HG03139 (cell line): ENCODE measurements around the gene SERTAD1.

ENCODE experiments used
- ATAC-seq: cut with Tn5 transposase; IDR thresholded peaks from one replicate; pipeline ENCODE4 v1.9.1; 2021; ENCODE audit not compliant: unreplicated experiment

The SERTAD1 gene

GRCh38 chr19:40407714-40408597 lies 17.8 kb downstream of the SERTAD1 start:
- ATAC-seq, result no peak

- peak; percentile 51 for ATAC-seq
These were observed 22.4 kb downstream of the SERTAD1 start for GRCh38 chr19:40403262-40403984.

GRCh38 chr19:40400559-40400958 lies 25.2 kb downstream of the SERTAD1 start:
- ATAC-seq, result no peak

GRCh38 chr19:40398417-40399131 lies 27.2 kb downstream of the SERTAD1 start:
- ATAC-seq, result no peak

- no peak for ATAC-seq
These were observed 28.3 kb downstream of the SERTAD1 start for GRCh38 chr19:40397568-40397906.

- no peak for ATAC-seq
These were observed 28.8 kb downstream of the SERTAD1 start for GRCh38 chr19:40396886-40397567.

GRCh38 chr19:40395956-40396355 lies 29.8 kb downstream of the SERTAD1 start:
- ATAC-seq, result no peak

- no peak for ATAC-seq
These were observed 31.0 kb downstream of the SERTAD1 start for GRCh38 chr19:40394816-40395210.

GRCh38 chr19:40393894-40394815 lies 31.6 kb downstream of the SERTAD1 start:
- no peak for ATAC-seq

- no peak for ATAC-seq
These were observed 32.8 kb downstream of the SERTAD1 start for GRCh38 chr19:40392894-40393517.

- ATAC-seq, result no peak
These were observed 33.7 kb downstream of the SERTAD1 start for GRCh38 chr19:40392123-40392522.

GRCh38 chr19:40390084-40390742 lies 35.6 kb downstream of the SERTAD1 start, which contains the start of gene HIPK4:
HIPK4 (minus strand) TSS chr19:40390181; CDS start chr19:40389902, 279 bp downstream.
- no peak for ATAC-seq

GRCh38 chr19:40389404-40390083 lies 36.2 kb downstream of the SERTAD1 start:
- no peak for ATAC-seq

GRCh38 chr19:40388481-40388880 lies 37.3 kb downstream of the SERTAD1 start:
- ATAC-seq, result no peak

GRCh38 chr19:40387155-40387554 lies 38.6 kb downstream of the SERTAD1 start:
- ATAC-seq, result no peak

- no peak for ATAC-seq
These were observed 42.0 kb downstream of the SERTAD1 start for GRCh38 chr19:40383668-40384248.

GRCh38 chr19:40381321-40381720 lies 44.5 kb downstream of the SERTAD1 start:
- no peak for ATAC-seq
